Bone marrow (tissue), 2 donors: Measurements from ENCODE around the gene PKNOX2.

Experiments
- DNase-seq, 2 donors: peaks; one replicate each; lab custom pipeline; 2025; lab: John Stamatoyannopoulos, UW

The PKNOX2 gene

DNA sequence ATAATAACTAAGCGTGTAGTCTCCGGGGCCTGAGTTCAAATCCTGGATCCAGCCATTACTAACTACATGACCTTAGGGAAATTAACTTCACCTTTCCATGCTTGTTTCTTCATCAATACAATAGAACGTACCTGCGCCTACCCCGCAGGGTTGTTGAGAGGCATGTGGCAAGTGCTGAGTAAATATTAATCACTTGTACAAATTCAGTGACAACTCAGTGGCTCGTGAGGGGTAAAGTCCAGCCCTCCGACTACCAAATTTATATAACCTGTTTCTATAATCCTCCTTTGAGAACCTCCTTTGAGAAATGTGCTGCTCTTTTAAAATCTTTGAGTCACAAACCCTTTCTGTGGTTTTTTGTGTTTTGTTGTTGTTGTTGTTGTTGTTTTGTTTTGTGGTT, 281.7 kb downstream of the PKNOX2 start:
- DNase-seq = no peak

DNA sequence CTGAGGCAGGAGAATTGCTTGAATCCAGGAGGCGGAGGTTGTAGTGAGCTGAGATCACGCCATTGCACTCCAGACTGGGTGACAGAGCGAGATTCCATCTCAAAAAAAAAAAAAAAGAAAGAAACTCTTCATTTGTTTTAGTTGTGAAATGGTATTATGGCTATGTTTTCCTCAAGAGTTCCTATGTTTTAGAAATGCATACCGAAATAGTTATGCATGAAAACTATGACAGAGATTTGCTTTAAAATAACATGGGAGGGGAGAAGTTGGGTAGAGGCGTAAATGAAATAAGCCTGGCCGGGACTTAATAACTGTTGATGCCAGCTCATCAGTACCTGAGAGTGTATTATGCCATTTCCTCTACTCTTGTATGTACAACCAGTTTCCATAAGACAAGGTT, 283.2 kb downstream of the PKNOX2 start:
- no peak for DNase-seq

DNA sequence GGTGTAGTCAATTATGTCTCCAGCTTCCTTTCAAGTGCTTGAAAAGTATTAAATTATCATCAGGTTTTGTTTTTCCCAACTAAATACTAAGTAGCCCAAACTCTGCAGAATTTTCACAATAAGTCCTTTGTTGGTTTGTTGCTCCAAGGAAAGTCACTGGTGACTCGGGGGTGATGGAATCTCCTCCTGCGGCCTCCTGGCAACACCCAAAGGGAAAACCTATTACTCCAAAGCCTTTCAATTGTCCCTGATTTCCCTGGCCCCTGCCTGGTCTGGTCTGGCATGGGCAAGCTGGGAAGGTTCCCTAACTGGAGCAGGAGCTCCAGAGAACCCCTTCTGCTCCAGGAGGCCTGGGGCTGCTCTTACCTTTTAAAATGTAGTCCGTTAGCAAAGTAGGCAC, 283.6 kb downstream of the PKNOX2 start:
- no peak for DNase-seq

DNA sequence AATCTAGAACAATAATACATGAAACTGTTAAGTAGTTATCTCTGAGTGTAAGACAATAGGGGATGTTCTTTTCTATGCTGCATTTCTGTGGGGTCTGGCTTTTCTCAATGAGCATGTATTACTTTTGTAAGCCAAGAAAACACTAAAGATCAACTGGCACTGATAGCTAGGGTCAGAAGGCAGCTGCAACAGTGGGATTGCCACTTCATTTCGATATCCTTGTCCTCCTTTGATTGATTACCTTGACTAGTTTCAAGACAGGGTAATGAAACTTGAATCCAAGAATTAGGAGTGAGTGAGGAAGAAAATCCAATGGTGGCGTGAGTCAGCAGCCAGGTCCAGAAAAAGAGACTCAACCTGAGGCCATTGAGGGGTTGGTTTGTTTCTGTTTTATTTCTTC, 285.0 kb downstream of the PKNOX2 start:
- DNase-seq = no peak

DNA sequence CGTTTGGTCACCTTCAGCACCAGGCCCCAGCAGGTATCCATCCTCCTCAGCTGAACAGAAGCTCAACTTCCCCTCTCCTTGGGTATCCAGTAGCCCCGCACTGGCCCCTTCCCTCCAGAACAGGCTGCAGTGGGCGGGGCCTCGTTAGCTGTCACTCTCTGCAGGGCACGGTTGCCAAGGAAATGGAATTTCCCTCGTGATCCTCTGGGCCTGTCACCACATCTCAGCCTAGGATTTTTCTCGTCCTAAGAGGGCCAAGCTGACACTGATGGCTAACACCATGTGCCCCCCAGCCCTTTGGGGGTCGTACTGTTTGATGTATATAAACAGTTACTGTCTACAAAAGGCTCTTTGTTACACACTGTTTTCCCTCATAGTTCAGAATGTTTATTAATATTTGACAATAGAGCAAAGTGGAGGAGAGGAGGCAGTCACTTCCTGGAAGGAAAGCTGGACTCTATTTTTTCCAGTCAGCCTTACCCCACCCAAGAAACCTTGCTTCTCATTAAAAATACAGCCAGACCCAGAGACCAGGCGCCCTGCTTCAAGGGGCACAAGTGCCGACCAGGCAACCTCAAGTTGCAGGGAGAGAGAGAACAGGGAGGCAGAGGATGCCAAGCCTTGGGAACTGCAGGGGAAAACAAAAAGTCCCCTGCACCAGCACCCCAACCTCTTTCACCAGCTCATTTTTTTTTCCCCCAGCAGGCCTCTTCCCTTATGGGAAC, 287.0 kb downstream of the PKNOX2 start:
- no peak for DNase-seq

DNA sequence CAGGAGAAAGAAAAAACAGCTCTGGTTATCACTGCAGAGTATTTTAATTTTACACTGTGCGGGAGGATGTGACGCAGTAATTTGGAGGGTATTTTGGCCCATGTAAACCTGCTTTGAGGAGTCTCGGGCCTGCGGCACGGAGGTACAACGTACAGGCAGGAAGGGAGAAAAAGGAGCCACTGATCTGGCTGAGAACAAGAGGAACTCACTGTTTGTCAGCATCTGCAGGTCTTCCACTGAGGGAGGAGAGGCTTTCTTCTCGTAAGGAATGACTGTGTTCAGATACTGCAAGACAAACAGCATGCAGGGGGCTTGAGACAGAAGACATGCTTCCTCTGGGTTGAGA, 287.5 kb downstream of the PKNOX2 start:
- no peak for DNase-seq

DNA sequence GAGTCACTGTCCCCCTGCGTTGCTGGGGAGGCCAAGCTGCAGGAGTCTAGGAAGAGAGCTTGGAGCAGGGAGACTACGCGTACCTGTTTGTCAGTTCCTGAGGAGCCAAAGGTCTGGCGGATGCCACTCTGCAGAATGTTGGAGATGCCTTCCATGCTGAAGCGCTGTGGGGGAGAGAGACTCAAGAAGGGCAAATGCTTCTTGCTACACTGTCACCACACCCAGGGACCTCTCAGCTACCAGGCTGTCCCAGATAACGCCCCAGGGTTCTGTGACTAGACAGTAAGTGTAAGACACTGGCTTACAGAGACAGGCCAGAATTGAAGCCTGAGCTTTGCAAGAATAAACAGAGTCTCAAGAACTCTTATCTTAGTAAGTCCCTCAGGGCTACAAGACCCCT, 289.5 kb downstream of the PKNOX2 start:
- DNase-seq = no peak

DNA sequence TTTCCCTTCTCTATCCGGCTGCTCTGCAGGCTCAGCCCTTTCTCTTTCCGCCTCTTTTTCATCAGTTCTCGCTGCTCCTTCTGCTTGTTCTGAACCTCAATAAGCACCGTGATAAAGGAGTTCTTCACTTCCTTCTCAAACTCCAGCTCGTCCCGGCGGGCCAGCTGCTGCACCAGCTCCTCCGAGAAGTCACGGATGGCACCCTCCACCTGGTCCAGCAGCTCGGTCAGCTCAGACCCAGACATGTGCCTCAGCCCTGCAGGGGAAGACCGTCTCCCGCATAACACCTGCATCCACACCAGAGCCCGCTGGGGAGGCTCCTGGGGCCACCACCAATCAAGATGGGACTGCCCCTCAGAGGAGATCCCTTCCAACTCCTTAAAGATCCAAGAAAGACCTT, 291.3 kb downstream of the PKNOX2 start:
- no peak for DNase-seq

DNA sequence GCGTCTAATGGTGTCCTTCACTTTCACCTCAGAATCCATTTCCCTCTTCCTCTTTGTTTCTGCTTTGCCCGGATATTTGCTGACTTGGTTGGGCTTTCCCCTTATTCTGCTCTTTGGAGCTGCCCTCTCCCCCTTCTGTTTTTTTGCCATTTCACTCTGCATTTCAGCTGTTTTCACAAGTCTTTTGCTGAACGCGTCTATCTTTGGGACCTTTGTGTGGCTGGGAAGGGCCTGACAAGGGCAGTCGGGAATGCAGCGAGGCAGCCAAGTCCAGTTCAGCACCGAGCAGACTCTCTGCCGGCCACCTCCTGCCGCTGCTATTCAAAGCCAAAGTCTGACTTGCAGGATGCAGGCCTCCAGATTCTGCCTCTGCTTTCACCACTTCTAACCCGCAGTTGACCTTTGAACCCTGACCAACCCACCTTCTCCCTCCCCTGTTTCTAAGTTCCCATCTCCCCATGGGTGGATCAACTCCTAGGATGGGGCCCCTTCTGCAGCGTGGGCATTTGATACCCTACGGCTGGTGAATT, 293.3 kb downstream of the PKNOX2 start:
- no peak for DNase-seq

DNA sequence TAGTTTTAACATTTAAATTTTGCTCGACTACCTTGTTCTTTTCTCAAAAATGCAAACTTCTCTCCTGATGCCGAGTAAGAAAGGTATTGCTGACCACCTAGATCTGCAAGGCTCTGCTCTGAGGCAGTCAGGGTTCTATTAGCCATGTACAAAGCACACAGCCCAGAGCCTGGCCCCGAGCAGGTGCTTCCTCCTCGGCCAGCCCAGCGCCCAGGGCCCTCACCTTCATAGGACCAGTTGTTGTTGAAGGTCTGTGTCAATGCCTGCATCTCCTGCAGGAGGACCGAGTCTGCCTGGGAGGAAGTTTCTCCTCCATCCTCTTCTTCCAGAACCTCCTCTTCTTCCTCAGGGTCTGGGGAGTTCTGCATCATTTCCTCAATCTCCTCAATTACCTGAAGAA, 295.7 kb downstream of the PKNOX2 start:
- DNase-seq = no peak

DNA sequence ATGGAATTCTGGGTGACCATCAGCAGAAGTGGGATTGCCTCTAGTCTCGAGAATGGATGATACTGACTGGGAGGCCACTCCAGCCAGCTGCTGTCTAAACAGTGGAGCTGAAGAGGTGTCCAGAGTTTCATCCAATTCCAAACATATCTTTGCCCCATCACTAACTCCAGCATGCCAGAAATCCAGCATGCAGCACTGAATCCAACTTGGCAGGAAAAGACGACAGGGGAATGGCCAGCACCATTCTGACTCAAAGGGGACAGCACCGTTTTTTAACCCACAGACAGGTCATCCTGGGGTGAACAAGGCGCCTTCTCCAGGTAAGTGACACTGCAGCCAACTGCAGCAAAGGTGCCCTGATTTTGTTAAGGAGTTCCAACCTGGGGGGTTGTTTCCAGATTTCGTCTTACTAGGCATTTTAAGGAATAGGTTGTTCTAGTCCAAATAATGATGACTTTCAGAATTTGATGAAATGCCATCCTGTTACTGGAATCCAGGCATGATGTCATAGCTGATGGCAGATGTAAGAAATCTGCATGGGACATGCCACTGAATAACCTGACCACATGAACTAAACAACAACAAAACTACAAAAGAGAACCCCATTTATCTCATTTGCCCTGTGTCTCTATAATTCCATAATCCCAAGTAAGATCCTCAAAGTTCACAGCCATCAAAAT, 299.2 kb downstream of the PKNOX2 start:
- DNase-seq = no peak

DNA sequence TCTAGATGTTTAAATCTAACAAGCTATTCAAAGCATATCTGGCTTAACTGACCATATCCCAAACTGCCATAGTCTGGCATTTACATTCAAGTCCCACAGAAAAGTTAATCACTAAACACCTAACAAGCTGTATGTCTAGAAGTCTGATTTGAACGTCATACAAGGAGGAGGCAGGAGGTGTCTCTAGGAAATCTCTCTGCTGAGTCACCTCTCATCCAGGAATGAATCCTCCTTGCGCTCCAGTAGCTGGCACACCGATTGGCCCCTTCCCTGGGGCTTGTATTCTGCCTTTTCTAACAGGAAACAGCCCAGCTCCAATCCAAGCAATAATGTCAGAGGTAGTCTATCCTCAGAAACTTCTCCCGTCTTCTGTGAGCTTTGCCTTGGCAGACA, 299.7 kb downstream of the PKNOX2 start:
- no peak for DNase-seq

DNA sequence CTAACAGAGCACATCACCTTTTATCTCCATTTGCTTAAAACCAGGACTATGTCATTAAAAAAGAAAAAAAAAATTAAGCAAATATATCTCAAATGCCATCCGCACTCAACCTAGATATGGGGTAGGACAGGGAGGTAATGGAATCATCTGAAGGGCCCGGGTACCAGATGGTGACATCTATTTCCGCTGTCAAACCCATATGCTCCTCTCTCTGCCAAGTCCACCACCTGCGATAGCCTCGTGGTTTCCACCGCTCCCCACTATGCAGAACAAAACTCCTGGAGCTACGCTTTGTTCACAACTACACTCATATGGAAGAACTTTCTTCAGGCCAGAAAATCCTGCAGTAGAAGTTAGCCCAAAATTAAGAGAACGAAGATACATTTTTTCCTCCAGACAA, 300.1 kb downstream of the PKNOX2 start:
- no peak for DNase-seq

DNA sequence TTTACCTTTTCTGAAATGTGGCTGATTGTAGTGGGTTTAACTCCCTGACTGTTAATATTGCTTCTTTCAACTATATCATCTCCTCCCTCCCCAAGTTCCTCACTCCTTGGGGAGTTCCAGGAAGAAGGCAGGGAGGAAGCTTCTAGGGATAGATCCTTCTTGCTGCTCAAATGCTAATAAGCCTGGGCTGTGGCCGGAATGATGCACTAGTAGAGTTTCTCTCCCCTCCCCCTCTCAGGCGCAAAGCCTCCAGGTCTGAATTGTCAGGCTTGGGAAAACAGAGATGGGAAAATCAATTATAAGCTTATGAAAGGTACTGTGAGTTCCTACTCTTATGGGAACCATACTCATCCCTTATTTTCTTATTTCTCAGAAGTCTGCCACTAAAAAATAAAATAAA, 300.7 kb downstream of the PKNOX2 start:
- no peak for DNase-seq

DNA sequence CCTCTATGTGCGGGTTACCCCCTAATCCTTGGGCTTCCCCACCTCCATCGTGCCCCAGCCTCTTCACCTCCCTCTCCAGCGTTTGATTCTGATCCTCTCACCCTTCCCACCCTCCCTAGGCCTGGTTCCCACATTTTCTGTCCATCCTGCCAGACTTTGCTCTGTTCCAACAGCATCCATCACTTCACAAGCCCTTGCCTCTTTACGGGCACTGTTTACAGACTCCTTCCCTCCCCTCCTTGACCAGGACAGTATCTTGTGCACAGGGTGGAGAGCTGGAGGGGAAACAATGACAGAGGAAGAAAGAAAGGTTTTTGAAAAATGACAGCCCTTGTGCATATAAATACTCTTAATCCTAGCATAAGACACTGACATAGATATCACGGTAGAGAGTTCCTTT, 301.1 kb downstream of the PKNOX2 start:
- no peak for DNase-seq

DNA sequence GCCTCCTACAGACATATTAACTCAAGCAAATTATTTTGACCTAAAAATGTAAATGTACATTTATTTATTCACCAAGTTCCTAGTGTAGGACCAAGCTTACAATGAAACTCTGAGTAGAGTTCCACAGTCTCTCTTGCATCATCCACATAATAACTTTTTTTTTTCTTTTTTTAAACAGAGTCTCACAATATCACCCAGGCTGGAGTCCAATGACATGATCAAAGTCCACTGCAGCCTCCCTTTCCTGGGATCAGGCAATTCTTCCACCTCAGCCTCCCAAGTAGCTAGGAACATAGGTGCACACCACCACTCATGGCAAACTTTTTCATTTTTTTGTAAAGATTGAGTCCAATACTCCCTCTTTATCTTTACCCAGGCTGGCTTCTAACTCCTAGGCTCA, 303.5 kb downstream of the PKNOX2 start:
- no peak for DNase-seq

DNA sequence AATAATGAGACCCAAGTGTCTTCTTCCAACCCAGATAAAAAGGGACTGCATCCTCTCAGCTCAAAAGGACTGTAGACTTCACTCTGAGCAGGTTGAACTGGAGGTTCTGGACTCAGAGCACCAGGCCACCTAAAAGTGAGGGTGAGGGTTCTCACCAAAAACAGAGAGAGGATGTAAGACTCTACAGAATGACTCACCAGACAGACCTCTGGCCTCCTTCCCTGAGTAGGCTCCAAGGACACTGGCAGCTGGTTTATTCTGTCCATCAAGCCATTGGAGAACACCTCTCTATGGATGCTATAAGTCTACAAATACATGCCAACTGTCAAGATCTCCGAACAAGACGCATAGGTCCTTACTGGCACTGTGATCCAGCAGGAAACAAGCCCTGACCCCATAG, 304.3 kb downstream of the PKNOX2 start:
- DNase-seq = no peak

DNA sequence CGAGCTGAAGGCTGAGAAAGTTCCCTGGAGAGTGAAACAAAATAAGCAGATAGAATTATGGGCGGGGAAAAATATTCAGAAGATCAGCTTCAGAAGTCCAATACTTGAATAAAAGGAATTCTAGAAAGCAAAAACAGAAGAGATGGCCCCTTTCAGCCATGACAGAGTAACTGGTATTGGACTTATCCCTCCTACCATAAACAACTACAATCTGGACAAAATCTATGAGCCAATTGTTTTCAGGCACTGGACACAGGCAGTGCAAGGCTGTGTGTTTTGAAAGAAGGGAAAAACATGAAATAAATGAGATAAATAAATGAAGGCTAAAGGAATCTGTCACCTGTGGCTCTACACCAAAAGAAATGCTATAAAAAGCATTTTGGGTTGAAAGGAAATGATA, 305.8 kb downstream of the PKNOX2 start:
- no peak for DNase-seq

DNA sequence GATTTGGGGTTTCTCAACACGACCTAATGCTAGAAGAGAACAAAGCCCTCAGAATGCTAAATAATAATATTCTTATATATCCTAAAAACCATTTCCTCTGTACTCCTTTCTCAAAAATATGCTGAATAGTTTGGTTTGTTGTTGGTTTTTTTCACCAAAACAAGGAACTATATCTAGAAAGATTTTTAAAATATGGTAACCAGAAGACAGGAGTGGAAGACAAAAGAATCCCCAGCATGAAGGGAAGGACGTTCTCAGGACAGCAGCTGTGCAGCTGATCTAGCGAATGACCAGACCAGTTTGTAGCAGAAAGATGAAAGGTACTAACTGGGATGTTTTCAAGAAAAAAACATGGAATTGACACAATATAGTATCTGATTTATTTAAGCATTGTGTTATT, 312.2 kb downstream of the PKNOX2 start:
- no peak for DNase-seq

DNA sequence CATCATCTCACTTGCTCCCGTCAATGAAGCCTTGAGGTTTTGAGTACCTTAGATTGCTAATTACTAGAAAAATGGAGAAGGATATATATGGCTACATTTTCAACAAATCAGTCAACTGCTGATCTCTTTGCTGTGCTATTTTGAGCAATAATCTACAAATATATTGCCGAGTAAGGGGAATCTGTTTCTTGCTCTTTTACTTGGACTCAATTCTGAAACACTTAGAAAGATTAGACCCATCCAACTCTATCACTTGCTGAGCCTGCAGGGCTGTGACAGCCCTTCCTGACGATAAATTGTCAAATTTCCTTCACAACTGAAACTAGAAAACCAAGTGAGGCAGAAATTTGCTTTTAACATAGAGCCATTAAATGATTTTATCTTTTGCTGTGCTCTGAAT, 314.6 kb downstream of the PKNOX2 start:
- DNase-seq = no peak

DNA sequence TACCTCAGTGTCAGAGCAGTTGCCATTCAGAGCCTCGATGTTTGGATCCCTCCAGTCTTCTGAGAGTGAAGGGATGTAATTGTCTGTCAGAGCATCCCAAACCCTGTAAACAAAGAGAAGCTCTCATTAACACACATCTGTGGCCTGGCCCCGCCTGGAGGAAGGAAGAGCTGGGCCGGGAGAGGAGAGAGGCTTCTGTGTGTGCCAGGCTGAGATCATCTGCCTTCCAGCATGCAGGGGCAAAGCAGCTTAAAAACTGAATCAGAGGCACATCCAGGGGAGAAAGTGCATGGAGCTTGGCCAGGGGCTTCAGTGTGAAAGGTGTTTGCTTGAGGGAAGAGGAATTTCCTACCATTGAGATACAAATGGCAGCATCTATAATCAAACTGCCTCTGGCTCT, 317.0 kb downstream of the PKNOX2 start:
- DNase-seq = no peak
